HG03045 (cell line): ENCODE data around the gene LRBA.
"Not testable (repeated sequence)": the region's sequence is repeated elsewhere in the genome, so short reads cannot be mapped to it uniquely, and the experiment has no call there.

Experiments used
- ATAC-seq: cut with Tn5 transposase; IDR thresholded peaks from one replicate; pipeline ENCODE4 v1.9.1; 2021; ENCODE audit warnings: mild to moderate bottlenecking, moderate library complexity; ENCODE audit not compliant: unreplicated experiment

Gene LRBA

GRCh38 chr4:151014521-151015458 is at the start of gene LRBA:
Gene LRBA, minus strand, starts transcription at chr4:151015284. Its CDS starts 642 bp downstream, at chr4:151014642.
- peak; percentile 71 for ATAC-seq

GRCh38 chr4:151063143-151063542 is 48.1 kb upstream of the LRBA start:
- ATAC-seq, result not testable (repeated sequence)

GRCh38 chr4:151055539-151055938 is 40.5 kb upstream of the LRBA start:
- no peak for ATAC-seq

GRCh38 chr4:151052785-151053184 is 37.7 kb upstream of the LRBA start:
- no peak for ATAC-seq

GRCh38 chr4:151049430-151049884 is 34.4 kb upstream of the LRBA start:
- ATAC-seq, result no peak

- ATAC-seq, result no peak
These were observed 33.8 kb upstream of the LRBA start for GRCh38 chr4:151048913-151049312.

GRCh38 chr4:151046609-151047008 is 31.5 kb upstream of the LRBA start:
- ATAC-seq, result no peak

GRCh38 chr4:151045907-151046306 is 30.8 kb upstream of the LRBA start:
- ATAC-seq, result no peak

GRCh38 chr4:151043803-151044515 is 28.9 kb upstream of the LRBA start:
- no peak for ATAC-seq

- ATAC-seq, result no peak
These were observed 24.6 kb upstream of the LRBA start for GRCh38 chr4:151039733-151040132.

- no peak for ATAC-seq
These were observed 23.5 kb upstream of the LRBA start for GRCh38 chr4:151038452-151039157.

- no peak for ATAC-seq
These were observed 20.8 kb upstream of the LRBA start for GRCh38 chr4:151035911-151036310.

GRCh38 chr4:151035328-151035727 is 20.2 kb upstream of the LRBA start:
- ATAC-seq, result no peak

GRCh38 chr4:151034829-151035228 is 19.7 kb upstream of the LRBA start:
- ATAC-seq, result no peak

- ATAC-seq, result no peak
These were observed 16.9 kb upstream of the LRBA start for GRCh38 chr4:151031831-151032605.

- ATAC-seq, result no peak
These were observed 14.5 kb upstream of the LRBA start for GRCh38 chr4:151029537-151029936.

GRCh38 chr4:151029006-151029405 is 13.9 kb upstream of the LRBA start:
- ATAC-seq, result not testable (repeated sequence)

- no peak for ATAC-seq
These were observed 10.7 kb upstream of the LRBA start for GRCh38 chr4:151025759-151026158.

- ATAC-seq, result no peak
These were observed 7.5 kb upstream of the LRBA start for GRCh38 chr4:151022586-151022985.

- no peak for ATAC-seq
These were observed 6.7 kb upstream of the LRBA start for GRCh38 chr4:151021637-151022334.
